ENCODE results near the gene FBXW8. TPM values are rescaled to one million over a fixed set of nuclear protein-coding genes. Genes with fewer than 3 reads are reported as not detected.

Gene FBXW8
- total and polyA plus RNA-seq, 4 donors, result 1.9 to 7.1 (median 4.9) TPM

DNA sequence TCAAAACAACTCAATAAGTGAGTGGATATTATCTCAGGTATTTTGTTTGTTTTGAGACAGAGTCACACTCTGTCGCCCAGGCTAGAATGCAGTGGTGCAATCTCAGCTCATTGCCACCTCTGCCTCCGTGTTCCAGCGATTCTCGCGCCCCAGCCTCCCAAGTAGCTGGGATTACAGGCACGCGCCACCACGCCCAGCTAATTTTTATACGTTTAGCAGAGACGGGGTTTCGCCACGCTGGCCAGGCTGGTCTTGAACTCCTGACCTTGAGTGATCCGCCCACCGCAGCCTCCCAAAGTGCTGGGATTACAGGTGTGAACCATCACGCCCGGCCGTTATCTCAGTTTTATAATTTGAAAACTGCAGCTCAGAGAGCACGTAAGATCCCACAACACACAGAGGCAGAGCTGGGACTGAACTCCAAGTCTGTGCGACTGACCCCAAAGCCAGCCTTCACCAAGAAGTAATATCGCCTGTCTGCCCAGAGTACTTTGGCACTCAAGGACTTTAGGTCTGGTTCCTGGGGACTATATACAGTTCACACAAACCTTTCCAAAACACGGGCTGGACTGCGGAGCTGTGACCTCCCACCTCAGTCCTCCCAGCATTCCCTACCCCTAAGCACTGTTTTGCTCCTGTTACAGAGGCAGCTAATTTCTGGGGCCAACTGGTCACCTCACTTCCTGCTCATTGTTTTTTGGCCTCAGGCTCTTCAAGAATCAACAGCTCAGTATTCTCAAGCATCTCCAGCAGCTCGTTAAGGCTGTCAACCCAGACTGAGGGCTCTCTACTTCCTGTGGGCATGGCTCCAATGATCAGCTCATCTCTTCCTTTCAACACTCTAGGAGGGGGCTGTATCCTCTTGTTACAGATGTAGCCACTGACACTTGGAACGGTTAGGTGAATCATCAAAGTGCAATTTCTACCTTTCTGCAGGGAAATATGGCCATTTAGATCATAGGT is 165.9 kb downstream of the FBXW8 start:
- H3K4me1 ChIP-seq (ENCODE audit: control insufficient read depth in 4 of 4, insufficient read depth in 4 of 4, low read length in 3 of 4), result no peaks in the 10 kb centered on the region
- no peak overlapping the region for H3K27ac ChIP-seq (ENCODE audit: low read depth in 1 of 2, low read length in 2 of 2)
- no peak for DNase-seq (ENCODE audit: low spot score)
- TF ChIP-seq YY1 (IDR thresholded peaks at IDR 0.05) (no peak), RXRA (IDR thresholded peaks at IDR 0.05) (no peak)
- TF ChIP-seq, protein P1, sequence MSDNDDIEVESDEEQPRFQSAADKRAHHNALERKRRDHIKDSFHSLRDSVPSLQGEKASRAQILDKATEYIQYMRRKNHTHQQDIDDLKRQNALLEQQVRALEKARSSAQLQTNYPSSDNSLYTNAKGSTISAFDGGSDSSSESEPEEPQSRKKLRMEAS (IDR thresholded peaks at IDR 0.05), result no peak
- H3K27me3 ChIP-seq (ENCODE audit: control insufficient read depth in 4 of 4, insufficient read depth in 4 of 4, low read length in 3 of 4), result no peaks in the 10 kb centered on the region
- WGBS, result 85% methylated on average over 24 of the region's 24 CpGs
- H3K36me3 ChIP-seq (ENCODE audit: control insufficient read depth in 4 of 4, insufficient read depth in 3 of 4, low read depth in 1 of 4, low read length in 3 of 4), result no peaks in the 10 kb centered on the region
- H3K9me3 ChIP-seq (ENCODE audit: control insufficient read depth in 4 of 4, low read length in 3 of 4), result no peaks in the 10 kb centered on the region
- no peak overlapping the region for H3K4me3 ChIP-seq (ENCODE audit: low read depth in 1 of 3, low read length in 3 of 3)
- H3K9ac ChIP-seq (ENCODE audit: low read depth in 1 of 2, low read length in 2 of 2), result no peak overlapping the region

DNA sequence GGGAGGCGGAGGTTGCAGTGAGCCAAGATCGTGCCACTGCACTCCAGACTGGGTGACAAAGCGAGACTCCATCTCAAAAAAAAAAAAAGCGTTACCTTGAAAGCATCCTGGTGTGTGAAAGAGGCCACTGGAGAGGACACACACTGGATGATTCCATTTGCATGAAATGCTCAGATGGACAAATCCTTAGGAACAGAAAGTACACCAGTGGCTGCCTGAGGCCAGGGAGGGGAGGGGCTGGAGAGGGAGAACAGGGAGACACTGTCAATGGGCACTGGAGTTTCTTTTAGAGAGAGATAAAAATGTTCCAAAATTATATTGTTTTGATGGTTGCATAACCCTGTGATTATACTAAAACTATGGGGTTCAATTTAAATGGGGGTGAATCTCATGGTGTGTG is 168.7 kb downstream of the FBXW8 start:
- Histone ChIP-seq H3K27ac (ENCODE audit: low read depth in 1 of 2, low read length in 2 of 2) (no peak overlapping the region), H3K9me3 (ENCODE audit: control insufficient read depth in 4 of 4, low read length in 3 of 4) (no peaks in the 10 kb centered on the region), H3K36me3 (ENCODE audit: control insufficient read depth in 4 of 4, insufficient read depth in 3 of 4, low read depth in 1 of 4, low read length in 3 of 4) (no peaks in the 10 kb centered on the region), H3K27me3 (ENCODE audit: control insufficient read depth in 4 of 4, insufficient read depth in 4 of 4, low read length in 3 of 4) (no peaks in the 10 kb centered on the region), H3K9ac (ENCODE audit: low read depth in 1 of 2, low read length in 2 of 2) (no peak overlapping the region), H3K4me1 (ENCODE audit: control insufficient read depth in 4 of 4, insufficient read depth in 4 of 4, low read length in 3 of 4) (no peaks in the 10 kb centered on the region), H3K4me3 (ENCODE audit: low read depth in 1 of 3, low read length in 3 of 3) (no peak overlapping the region)
- no peak for DNase-seq (ENCODE audit: low spot score)
- 98% methylated on average over 4 of the region's 4 CpGs for WGBS
- TF ChIP-seq HNF4G (IDR thresholded peaks at IDR 0.05) (no peak), JUND (IDR thresholded peaks at IDR 0.05) (no peak), FOXA1 (IDR thresholded peaks at IDR 0.05) (no peak), GABPA (IDR thresholded peaks at IDR 0.05 in 1 of 2, conservative IDR thresholded peaks at IDR 0.05 in 1 of 2) (no peak), RXRA (IDR thresholded peaks at IDR 0.05) (no peak), EGR1 (IDR thresholded peaks at IDR 0.05; ENCODE audit: low read depth in 2 of 2) (no peak), TAF1 (conservative IDR thresholded peaks at IDR 0.05) (no peak), YY1 (IDR thresholded peaks at IDR 0.05) (no peak), HNF4A (conservative IDR thresholded peaks at IDR 0.05) (no peak), FOXA2 (IDR thresholded peaks at IDR 0.05) (no peak), SP1 (IDR thresholded peaks at IDR 0.05) (no peak), ZBTB33 (IDR thresholded peaks at IDR 0.05) (no peak), NR2F2 (IDR thresholded peaks at IDR 0.05) (no peak), RAD21 (IDR thresholded peaks at IDR 0.05) (no peak)
- TF ChIP-seq, protein P1 (IDR thresholded peaks at IDR 0.05), result no peak
- TF ChIP-seq, protein P2, sequence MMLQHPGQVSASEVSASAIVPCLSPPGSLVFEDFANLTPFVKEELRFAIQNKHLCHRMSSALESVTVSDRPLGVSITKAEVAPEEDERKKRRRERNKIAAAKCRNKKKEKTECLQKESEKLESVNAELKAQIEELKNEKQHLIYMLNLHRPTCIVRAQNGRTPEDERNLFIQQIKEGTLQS (IDR thresholded peaks at IDR 0.05), result no peak

Data from liver (tissue), 9 donors.